Mesodermal cell (in vitro differentiated cells): ENCODE measurements around the gene HDAC7.

Source experiments
- H3K27ac ChIP-seq: 2 replicates; pipeline ENCODE4 v1.7.0; 2013; ENCODE audit warnings: mild to moderate bottlenecking, low read depth, low read length, moderate library complexity; ENCODE audit not compliant: severe bottlenecking
- H3K36me3 ChIP-seq: 2 replicates; pipeline ENCODE4 v1.7.1; 2013; ENCODE audit warnings: mild to moderate bottlenecking, low read length, moderate library complexity; ENCODE audit not compliant: control insufficient read depth, insufficient read depth
- H3K4me1 ChIP-seq: one replicate; pipeline ENCODE4 v1.7.1; 2013; ENCODE audit warnings: mild to moderate bottlenecking, low read length; ENCODE audit not compliant: insufficient read depth, control insufficient read depth, poor library complexity, severe bottlenecking
- H3K4me3 ChIP-seq: 2 replicates; pipeline ENCODE4 v1.7.0; 2013; ENCODE audit warnings: low read length, control low read depth, mild to moderate bottlenecking; ENCODE audit not compliant: insufficient read depth, poor library complexity, severe bottlenecking; ENCODE audit errors: extremely low read depth
- H3K9me3 ChIP-seq: 2 replicates; pipeline ENCODE4 v1.7.1; 2013; ENCODE audit warnings: mild to moderate bottlenecking, low read length, moderate library complexity; ENCODE audit not compliant: control insufficient read depth
- WGBS, 2 experiments: methylation state at CpG; one replicate each; pipeline ENCODE4 v1.1.5; 2013; ENCODE audit warnings: missing lambda C conversion rate in 2 of 2; ENCODE audit not compliant: insufficient coverage in 2 of 2; 5-methylcytosine and 5-hydroxymethylcytosine counted together

Gene HDAC7

GRCh38 chr12:47860279-47860841, 40.7 kb upstream of the HDAC7 start:
- Histone ChIP-seq H3K4me1 (no peaks in the 10 kb centered on the region), H3K36me3 (no peaks in the 10 kb centered on the region), H3K4me3 (no peak overlapping the region), H3K27ac (no peak overlapping the region), H3K9me3 (no peaks in the 10 kb centered on the region)
- WGBS, 2 experiments: 85 to 96% methylated on average over 2 to 4 of the region's 7 CpGs

GRCh38 chr12:47858511-47859266, 39.0 kb upstream of the HDAC7 start:
- H3K36me3 ChIP-seq: no peaks in the 10 kb centered on the region
- no peak overlapping the region for H3K4me3 ChIP-seq
- 95% methylated on average over 8 of the region's 8 CpGs for WGBS, 2 experiments
- no peak overlapping the region for H3K27ac ChIP-seq
- no peaks in the 10 kb centered on the region for H3K9me3 ChIP-seq
- H3K4me1 ChIP-seq: no peaks in the 10 kb centered on the region

GRCh38 chr12:47856721-47857575, 37.2 kb upstream of the HDAC7 start:
- Histone ChIP-seq H3K9me3 (no peaks in the 10 kb centered on the region), H3K4me1 (peaks cover 9% of the 10 kb centered on the region), H3K27ac (no peak overlapping the region), H3K36me3 (no peaks in the 10 kb centered on the region), H3K4me3 (no peak overlapping the region)
- 90 to 93% methylated on average over 3 to 11 of the region's 17 CpGs for WGBS, 2 experiments

- no peak overlapping the region for H3K27ac ChIP-seq
- peaks cover 16% of the 10 kb centered on the region for H3K4me1 ChIP-seq
- no CpG with 5 or more reads among the region's 1 CpG for WGBS, 2 experiments
- H3K4me3 ChIP-seq: no peak overlapping the region
- H3K9me3 ChIP-seq: no peaks in the 10 kb centered on the region
- H3K36me3 ChIP-seq: no peaks in the 10 kb centered on the region
Observed at GRCh38 chr12:47856094-47856493, 36.4 kb upstream of the HDAC7 start.

- Histone ChIP-seq H3K4me3 (no peak overlapping the region), H3K4me1 (peaks cover 21% of the 10 kb centered on the region), H3K27ac (no peak overlapping the region), H3K9me3 (no peaks in the 10 kb centered on the region), H3K36me3 (no peaks in the 10 kb centered on the region)
- 100% methylated on average over 1 of the region's 2 CpGs; no CpG with 5 or more reads in 1 of the 2 experiments for WGBS, 2 experiments
Observed at GRCh38 chr12:47855502-47855901, 35.8 kb upstream of the HDAC7 start.

- Histone ChIP-seq H3K4me3 (no peak overlapping the region), H3K9me3 (no peaks in the 10 kb centered on the region), H3K36me3 (no peaks in the 10 kb centered on the region), H3K27ac (no peak overlapping the region), H3K4me1 (peaks cover 24% of the 10 kb centered on the region)
- WGBS, 2 experiments: 100% methylated on average over 3 to 5 of the region's 5 CpGs
Observed at GRCh38 chr12:47854531-47854930, 34.8 kb upstream of the HDAC7 start.

- H3K9me3 ChIP-seq: no peaks in the 10 kb centered on the region
- no peak overlapping the region for H3K4me3 ChIP-seq
- H3K36me3 ChIP-seq: no peaks in the 10 kb centered on the region
- peaks cover 28% of the 10 kb centered on the region for H3K4me1 ChIP-seq
- 71 to 89% methylated on average over 8 to 9 of the region's 10 CpGs for WGBS, 2 experiments
- H3K27ac ChIP-seq: peak overlapping the region; percentile 45
Observed at GRCh38 chr12:47852096-47852571, 32.4 kb upstream of the HDAC7 start.

- Histone ChIP-seq H3K4me1 (peaks cover 28% of the 10 kb centered on the region), H3K9me3 (no peaks in the 10 kb centered on the region), H3K27ac (peak overlapping the region; percentile 81), H3K36me3 (no peaks in the 10 kb centered on the region), H3K4me3 (no peak overlapping the region)
- WGBS, 2 experiments: 67 to 100% methylated on average over 1 to 3 of the region's 3 CpGs
Observed at GRCh38 chr12:47851303-47851952, 31.7 kb upstream of the HDAC7 start.

- no peaks in the 10 kb centered on the region for H3K36me3 ChIP-seq
- peak overlapping the region; percentile 81 for H3K27ac ChIP-seq
- peaks cover 28% of the 10 kb centered on the region for H3K4me1 ChIP-seq
- H3K4me3 ChIP-seq: no peak overlapping the region
- no peaks in the 10 kb centered on the region for H3K9me3 ChIP-seq
- 8 to 22% methylated on average over 3 to 9 of the region's 12 CpGs for WGBS, 2 experiments
Observed at GRCh38 chr12:47850153-47851084, 30.7 kb upstream of the HDAC7 start.
